IMR-90 (cell line): Measurements from ENCODE around the gene MIOX. TPM values are rescaled to one million over a fixed set of nuclear protein-coding genes. Genes with fewer than 3 reads are reported as not detected.
A peak's percentile ranks its signal among the peaks of the same experiment; 100 is the strongest.

Source experiments
- ATAC-seq: fragments of 200-7000 bp; cut with Tn5 transposase; 2 replicates; pipeline ENCODE4 v1.9.1; 2020; ENCODE audit warnings: low read depth, mild to moderate bottlenecking, moderate library complexity
- BruUV-seq: library from RNA; stranded (reverse); fragments of 400-500 nt; replicated peaks from 2 replicates; lab custom pipeline; 2021; lab: Mats Ljungman, UMichigan
- CTCF ChIA-PET: fragments of 300-600 bp; formaldehyde crosslinking; extraction: SDS; loops from one replicate; lab custom pipeline; 2021; ENCODE audit warnings: antibody characterized with exemption; lab: Yijun Ruan, JAX
- POLR2A ChIA-PET: fragments of 300-600 bp; sonication (Branson Sonifier 250); formaldehyde crosslinking; loops from one replicate; lab custom pipeline; 2022; ENCODE audit warnings: antibody characterized with exemption; ENCODE audit not compliant: unreplicated experiment; lab: Charles Lee
- DNase-seq: peaks from one replicate; pipeline ENCODE4 v3.0.0; 2013
- H2AFZ ChIP-seq: replicated peaks from 2 replicates; pipeline ENCODE3; 2013; ENCODE audit warnings: low read length, mild to moderate bottlenecking; ENCODE audit not compliant: poor library complexity
- H2AK5ac ChIP-seq: 2 replicates; pipeline ENCODE4 v1.6.1; 2013; ENCODE audit warnings: low read depth, low read length, inconsistent platforms
- H2AK9ac ChIP-seq: replicated peaks from 2 replicates; pipeline ENCODE3; 2013; ENCODE audit warnings: mild to moderate bottlenecking, low read depth, low read length, moderate library complexity; ENCODE audit not compliant: poor library complexity
- H2BK120ac ChIP-seq: 2 replicates; pipeline ENCODE4 v1.6.1; 2013; ENCODE audit warnings: low read depth, low read length, inconsistent platforms
- H2BK15ac ChIP-seq: 3 replicates; pipeline ENCODE4 v1.6.1; 2013; ENCODE audit warnings: low read depth, low read length, inconsistent platforms
- H2BK20ac ChIP-seq: 2 replicates; pipeline ENCODE4 v1.6.1; 2013; ENCODE audit warnings: low read depth, mild to moderate bottlenecking, inconsistent platforms, low read length, moderate library complexity
- H2BK5ac ChIP-seq: 2 replicates; pipeline ENCODE4 v1.6.1; 2013; ENCODE audit warnings: mild to moderate bottlenecking, low read depth, low read length, inconsistent platforms; ENCODE audit not compliant: poor library complexity, severe bottlenecking
- H3K14ac ChIP-seq: replicated peaks from 2 replicates; pipeline ENCODE4 v1.6.1; 2013; ENCODE audit warnings: low read depth, low read length, inconsistent platforms
- H3K18ac ChIP-seq: 2 replicates; pipeline ENCODE4 v1.6.1; 2013; ENCODE audit warnings: low read depth, low read length, control low read depth
- H3K23ac ChIP-seq: 2 replicates; pipeline ENCODE4 v1.6.1; 2013; ENCODE audit warnings: low read depth, low read length, inconsistent platforms
- H3K27ac ChIP-seq: 2 replicates; pipeline ENCODE4 v1.5.1; 2013; ENCODE audit warnings: mild to moderate bottlenecking, control low read depth, low read length; ENCODE audit not compliant: insufficient read depth
- H3K27me3 ChIP-seq: 2 replicates; pipeline ENCODE4 v1.6.1; 2013; ENCODE audit warnings: low read length; ENCODE audit not compliant: control insufficient read depth, insufficient read depth
- H3K36me3 ChIP-seq: 2 replicates; pipeline ENCODE4 v1.6.1; 2013; ENCODE audit warnings: low read length, mixed read lengths; ENCODE audit not compliant: control insufficient read depth, insufficient read depth
- H3K4ac ChIP-seq: 2 replicates; pipeline ENCODE4 v1.6.1; 2013; ENCODE audit warnings: low read depth, low read length, inconsistent platforms
- H3K4me1 ChIP-seq: 2 replicates; pipeline ENCODE4 v1.6.1; 2013; ENCODE audit warnings: low read length, mixed read lengths; ENCODE audit not compliant: control insufficient read depth, insufficient read depth
- H3K4me2 ChIP-seq: 2 replicates; pipeline ENCODE4 v1.6.1; 2013; ENCODE audit warnings: low read depth, mild to moderate bottlenecking, control low read depth, low read length, moderate library complexity
- H3K4me3 ChIP-seq: 2 replicates; pipeline ENCODE4 v1.5.1; 2013; ENCODE audit warnings: low read depth, mild to moderate bottlenecking, control low read depth, low read length, moderate library complexity; ENCODE audit not compliant: insufficient read depth
- H3K56ac ChIP-seq: 2 replicates; pipeline ENCODE4 v1.6.1; 2013; ENCODE audit warnings: low read length, inconsistent platforms; ENCODE audit not compliant: insufficient read depth; ENCODE audit errors: extremely low read depth
- H3K79me1 ChIP-seq, 2 experiments: 2 replicates each; pipeline ENCODE4 v1.6.1; 2013; ENCODE audit warnings: low read length in 2 of 2, inconsistent platforms in 1 of 2, low read depth in 1 of 2
- H3K9ac ChIP-seq: 2 replicates; pipeline ENCODE4 v1.6.1; 2013; ENCODE audit warnings: low read depth, low read length, control low read depth
- H3K9me1 ChIP-seq: 2 replicates; pipeline ENCODE4 v1.6.1; 2013; ENCODE audit warnings: low read length, inconsistent platforms; ENCODE audit not compliant: insufficient read depth
- H3K9me3 ChIP-seq: 2 replicates; pipeline ENCODE4 v1.6.1; 2013; ENCODE audit warnings: low read length; ENCODE audit not compliant: control insufficient read depth, insufficient read depth
- H4K20me1 ChIP-seq: 2 replicates; pipeline ENCODE4 v1.6.1; 2013; ENCODE audit warnings: low read length, inconsistent platforms; ENCODE audit not compliant: insufficient read depth
- H4K5ac ChIP-seq: 2 replicates; pipeline ENCODE4 v1.6.1; 2013; ENCODE audit warnings: mild to moderate bottlenecking, low read depth, low read length, control low read depth
- H4K8ac ChIP-seq, 2 experiments: 2 replicates each; pipeline ENCODE4 v1.6.1; 2013; ENCODE audit warnings: low read depth in 2 of 2, low read length in 2 of 2, control low read depth in 1 of 2, inconsistent platforms in 1 of 2
- H4K91ac ChIP-seq: 2 replicates; pipeline ENCODE4 v1.6.1; 2013; ENCODE audit warnings: low read depth, low read length, inconsistent platforms; ENCODE audit not compliant: insufficient read depth
- CHD1 ChIP-seq: IDR thresholded peaks from 2 replicates; pipeline ENCODE4 v1.6.1; 2012; ENCODE audit warnings: low read depth, low read length, improper control_type of control experiment
- RAD21 ChIP-seq: IDR thresholded peaks from 2 replicates; pipeline ENCODE4 v1.6.1; 2012; ENCODE audit warnings: low read length, improper control_type of control experiment
- SMC3 ChIP-seq: fragments of 150-350 bp; IDR thresholded peaks from 2 replicates; pipeline ENCODE4 v1.6.1; 2016; ENCODE audit warnings: low read depth, mild to moderate bottlenecking, antibody characterized with exemption, low read length, moderate library complexity
- WGBS, 2 experiments: methylation state at CpG; one replicate each; pipeline versions ENCODE4 v1.1.5 to v1.1.7; 2013; ENCODE audit warnings: missing lambda C conversion rate in 2 of 2; ENCODE audit not compliant: insufficient read length in 1 of 2; ENCODE audit errors: extremely low coverage in 2 of 2; 5-methylcytosine and 5-hydroxymethylcytosine counted together
- dilution Hi-C: fragments of 300-500 bp; cut with HindIII; formaldehyde crosslinking; loops from one replicate; pipeline ENCODE4 v1.14.3; 2018; ENCODE audit warnings: low sequenced_read_pairs; ENCODE audit not compliant: unreplicated experiment
- in situ Hi-C: fragments of 300-500 bp; cut with MboI; formaldehyde crosslinking; loops from 3 replicates; pipeline ENCODE4 v1.14.3; 2019; ENCODE audit warnings: low sequenced_read_pairs, inconsistent platforms, mixed read lengths
- intact Hi-C: fragments of 100-400 bp; cut with micrococcal nuclease; formaldehyde crosslinking; loops from 2 replicates; pipeline ENCODE4 v1.10.0; 2022
- polyA plus RNA-seq, 3 experiments: library from polyadenylated mRNA; depleted of rRNA; stranded (reverse); fragments of >200 nt; gene quantifications; 2 replicates each; pipeline ENCODE4 v1.2.3, GENCODE V29; 2012; ENCODE audit warnings: low replicate concordance in 1 of 3
- total RNA-seq: library from RNA; depleted of rRNA; stranded (reverse); fragments of >200 nt; gene quantifications from 2 replicates; pipeline ENCODE4 v1.2.3, GENCODE V29; 2012

MIOX gene
- total and polyA plus RNA-seq, 2 of the 4 experiments (the other 2 are of a cell fraction), result not detected

GRCh38 chr22:50438305-50439275, 48.1 kb upstream of the MIOX start:
- H2AK9ac ChIP-seq, result peak overlapping the region; percentile 55
- no peaks in the 10 kb centered on the region for H3K4me1 ChIP-seq
- ChIA-PET POLR2A (no interaction called here), CTCF (interaction anchor here (0.6 kb wide), 1 partner anchor 50 kb away, joined by 3 read pairs; no protein-coding TSS in a partner anchor)
- no peak overlapping the region for H3K14ac ChIP-seq
- H2BK20ac ChIP-seq, result no peak overlapping the region
- no peak for DNase-seq
- ATAC-seq, result no peak
- H3K79me1 ChIP-seq, result 0 out of 4 replicates have a peak, but pooled peaks cover 0 to 2% of the 10 kb centered on the region in 2 experiments
- no peak overlapping the region for H2BK120ac ChIP-seq
- H4K91ac ChIP-seq, result no peak overlapping the region
- no peak overlapping the region for H3K4me3 ChIP-seq
- H3K9ac ChIP-seq, result no peak overlapping the region
- H3K18ac ChIP-seq, result no peak overlapping the region
- no peak overlapping the region for H4K5ac ChIP-seq
- peaks cover 3% of the 10 kb centered on the region for H4K20me1 ChIP-seq
- WGBS, 2 experiments, result 91% methylated on average over 13 of the region's 34 CpGs; no CpG with 5 or more reads in 1 of the 2 experiments
- no peak overlapping the region for H2AK5ac ChIP-seq
- dilution Hi-C loops (no loop called here), in situ Hi-C loops (no loop called here), intact Hi-C loops (no loop called here)
- H2BK15ac ChIP-seq, result no peak overlapping the region
- no peak overlapping the region for H3K56ac ChIP-seq
- H3K4ac ChIP-seq, result no peak overlapping the region
- H3K4me2 ChIP-seq, result no peak overlapping the region
- no peaks in the 10 kb centered on the region for H3K9me1 ChIP-seq
- TF ChIP-seq RAD21 (no peak), CHD1 (no peak), SMC3 (no peak)
- H3K23ac ChIP-seq, result no peak overlapping the region
- peaks cover 73% of the 10 kb centered on the region for H3K36me3 ChIP-seq
- H4K8ac ChIP-seq, result no peak overlapping the region
- no peak overlapping the region for H2BK5ac ChIP-seq
- BruUV-seq, result no TSS peak
- H2AFZ ChIP-seq, result no peak overlapping the region
- no peak overlapping the region for H3K27ac ChIP-seq
- no peaks in the 10 kb centered on the region for H3K27me3 ChIP-seq
- no peaks in the 10 kb centered on the region for H3K9me3 ChIP-seq
